SK-N-SH treated with all-trans-retinoic acid at 6 μM for 48 hours (cell line): Measurements from ENCODE around the gene NAGLU.
"Not testable (repeated sequence)": the region's sequence is repeated elsewhere in the genome, so short reads cannot be mapped to it uniquely, and the experiment has no call there.

Source experiments
- ATAC-seq: fragments of 200-7000 bp; cut with Tn5 transposase; 3 replicates; pipeline ENCODE4 v1.9.1; 2020; ENCODE audit warnings: mild to moderate bottlenecking, moderate library complexity
- ARNTL ChIP-seq: fragments of 450-650 bp; formaldehyde crosslinking; IDR thresholded peaks from 2 replicates; pipeline ENCODE4 v1.5.0; 2020; ENCODE audit warnings: low read depth, mild to moderate bottlenecking, moderate library complexity, borderline replicate concordance
- CREB5 ChIP-seq: fragments of 250-450 bp; sonication (Bioruptor Pico); IDR thresholded peaks from 2 replicates; pipeline ENCODE4 v1.5.1; 2020; ENCODE audit warnings: low read depth, mild to moderate bottlenecking, moderate library complexity
- CSDC2 ChIP-seq: fragments of 250-450 bp; sonication (Bioruptor Pico); IDR thresholded peaks from 2 replicates; pipeline ENCODE4 v1.5.0; 2020; ENCODE audit warnings: mild to moderate bottlenecking, moderate library complexity
- CSRNP3 ChIP-seq: fragments of 250-450 bp; sonication (Bioruptor Pico); IDR thresholded peaks from 2 replicates; pipeline ENCODE4 v1.5.1; 2021; ENCODE audit warnings: mild to moderate bottlenecking, moderate library complexity
- ESRRG ChIP-seq: fragments of 250-450 bp; sonication (Bioruptor Pico); IDR thresholded peaks from 2 replicates; pipeline ENCODE4 v1.6.1; 2021; ENCODE audit warnings: mild to moderate bottlenecking
- GLIS3 ChIP-seq: fragments of 250-450 bp; sonication (Bioruptor Pico); IDR thresholded peaks from 2 replicates; pipeline ENCODE4 v1.5.0; 2020; ENCODE audit warnings: mild to moderate bottlenecking, moderate library complexity
- ISL1 ChIP-seq: fragments of 250-450 bp; sonication (Bioruptor Pico); IDR thresholded peaks from 2 replicates; pipeline ENCODE4 v2.1.2; 2022; ENCODE audit warnings: mild to moderate bottlenecking, moderate library complexity
- OSR1 ChIP-seq: fragments of 250-450 bp; sonication (Bioruptor Pico); IDR thresholded peaks from 2 replicates; pipeline ENCODE4 v1.8.0; 2022; ENCODE audit warnings: moderate library complexity, mild to moderate bottlenecking, inconsistent platforms
- PATZ1 ChIP-seq: fragments of 250-450 bp; sonication (Bioruptor Pico); IDR thresholded peaks from 2 replicates; pipeline ENCODE4 v1.8.0; 2020; ENCODE audit warnings: mild to moderate bottlenecking, moderate library complexity, borderline replicate concordance
- POU6F1 ChIP-seq: fragments of 250-450 bp; sonication (Bioruptor Pico); IDR thresholded peaks from 2 replicates; pipeline ENCODE4 v1.8.0; 2021; ENCODE audit warnings: low read depth, mild to moderate bottlenecking, moderate library complexity, borderline replicate concordance
- PPARA ChIP-seq: fragments of 250-450 bp; sonication (Bioruptor Pico); IDR thresholded peaks from 2 replicates; pipeline ENCODE4 v1.5.0; 2020; ENCODE audit warnings: mild to moderate bottlenecking, borderline replicate concordance
- RARB ChIP-seq: fragments of 250-450 bp; sonication (Bioruptor Pico); IDR thresholded peaks from 2 replicates; pipeline ENCODE4 v1.8.0; 2021; ENCODE audit warnings: mild to moderate bottlenecking, moderate library complexity
- SNAI2 ChIP-seq: fragments of 250-450 bp; sonication (Bioruptor Pico); IDR thresholded peaks from 2 replicates; pipeline ENCODE4 v1.5.0; 2020; ENCODE audit warnings: mild to moderate bottlenecking, moderate library complexity
- TCF4 ChIP-seq: fragments of 250-450 bp; sonication (Bioruptor Pico); IDR thresholded peaks from 2 replicates; pipeline ENCODE4 v1.8.0; 2021; ENCODE audit warnings: mild to moderate bottlenecking, moderate library complexity, borderline replicate concordance
- TOX ChIP-seq: fragments of 250-450 bp; sonication (Bioruptor Pico); IDR thresholded peaks from 2 replicates; pipeline ENCODE4 v1.8.0; 2021; ENCODE audit warnings: mild to moderate bottlenecking, moderate library complexity, borderline replicate concordance
- TSHZ2 ChIP-seq: fragments of 250-450 bp; sonication (Bioruptor Pico); IDR thresholded peaks from 2 replicates; pipeline ENCODE4 v1.5.0; 2020; ENCODE audit warnings: mild to moderate bottlenecking, moderate library complexity
- ZFP3 ChIP-seq: fragments of 250-450 bp; sonication (Bioruptor Pico); IDR thresholded peaks from 2 replicates; pipeline ENCODE4 v1.5.0; 2020; ENCODE audit warnings: mild to moderate bottlenecking, moderate library complexity
- ZNF565 ChIP-seq: fragments of 450-650 bp; formaldehyde crosslinking; conservative IDR thresholded peaks from 2 replicates; pipeline ENCODE4 v1.5.0; 2020; ENCODE audit warnings: low read depth, mild to moderate bottlenecking, moderate library complexity
- ZNF70 ChIP-seq: fragments of 450-650 bp; formaldehyde crosslinking; IDR thresholded peaks from 2 replicates; pipeline ENCODE4 v1.5.0; 2020; ENCODE audit warnings: mild to moderate bottlenecking, moderate library complexity

The NAGLU gene

GRCh38 chr17:42538482-42538881 lies 2.4 kb downstream of the NAGLU start:
- TF ChIP-seq TCF4 (no peak), ZNF565 (CRISPR knock-in tag) (no peak), CREB5 (CRISPR knock-in tag) (no peak), GLIS3 (CRISPR knock-in tag) (no peak), PPARA (no peak), OSR1 (CRISPR knock-in tag) (no peak), TSHZ2 (CRISPR knock-in tag) (no peak), CSDC2 (CRISPR knock-in tag) (no peak)
- no peak for ATAC-seq

- ATAC-seq, result not testable (repeated sequence)
Measured at GRCh38 chr17:42540558-42540957, 4.5 kb downstream of the NAGLU start.

GRCh38 chr17:42541041-42541833 lies 5.2 kb downstream of the NAGLU start:
- no peak for ATAC-seq
- TF ChIP-seq ZNF565 (CRISPR knock-in tag) (no peak), TSHZ2 (CRISPR knock-in tag) (no peak), CREB5 (CRISPR knock-in tag) (no peak), CSDC2 (CRISPR knock-in tag) (no peak), ZFP3 (CRISPR knock-in tag) (no peak), SNAI2 (CRISPR knock-in tag) (no peak), ISL1 (CRISPR knock-in tag) (no peak)

GRCh38 chr17:42543190-42544079 lies 7.4 kb downstream of the NAGLU start:
- no peak for ATAC-seq
- TF ChIP-seq TOX (CRISPR knock-in tag) (no peak), TCF4 (no peak), GLIS3 (CRISPR knock-in tag) (no peak), CSRNP3 (no peak), ESRRG (CRISPR knock-in tag) (no peak), PPARA (no peak), CSDC2 (CRISPR knock-in tag) (no peak), OSR1 (CRISPR knock-in tag) (no peak), ZNF70 (CRISPR knock-in tag) (no peak), ISL1 (CRISPR knock-in tag) (no peak), ARNTL (no peak), RARB (no peak), POU6F1 (CRISPR knock-in tag) (no peak), ZFP3 (CRISPR knock-in tag) (no peak), PATZ1 (CRISPR knock-in tag) (no peak)
